Breast epithelium (tissue), 4 donors: ENCODE measurements around the gene ABHD14A. TPM values are rescaled to one million over a fixed set of nuclear protein-coding genes. Genes with fewer than 3 reads are reported as not detected.

Experiments used
- DNase-seq, 2 donors: peaks; one replicate each; pipeline ENCODE4 v3.0.0-alpha.2; 2019; ENCODE audit warnings: low spot score in 2 of 2
- H3K27ac ChIP-seq, 2 donors: fragments of 200-600 bp; sonication (generic) in 1 of 2; one replicate each; pipeline ENCODE4 v1.5.1; 2016 to 2019; ENCODE audit warnings: mild to moderate bottlenecking in 1 of 2
- H3K27me3 ChIP-seq, 2 donors: fragments of 200-600 bp; sonication (generic) in 1 of 2; one replicate each; pipeline versions ENCODE4 v1.5.1 to v1.6.0; 2017 to 2019; ENCODE audit warnings: control low read depth in 1 of 2, mild to moderate bottlenecking in 1 of 2
- H3K36me3 ChIP-seq: fragments of 200-600 bp; one replicate; pipeline ENCODE4 v1.5.1; 2019
- H3K4me1 ChIP-seq, 2 donors: fragments of 200-600 bp; sonication (generic); one replicate each; pipeline ENCODE4 v1.5.1; 2016 to 2019; ENCODE audit warnings: control low read depth in 1 of 2
- H3K4me3 ChIP-seq, 3 donors: fragments of 200-600 bp; sonication (generic); 1 replicate in 2 of 3; 2 replicates in 1 of 3; pipeline ENCODE4 v1.5.1; 2016 to 2019; ENCODE audit warnings: mild to moderate bottlenecking in 3 of 3, moderate library complexity in 2 of 3
- H3K9me3 ChIP-seq, 2 donors: fragments of 200-600 bp; sonication (generic) in 1 of 2; one replicate each; pipeline ENCODE4 v1.5.1; 2016 to 2019; ENCODE audit warnings: control low read depth in 1 of 2
- POLR2A ChIP-seq: fragments of 450-650 bp; IDR thresholded peaks from one replicate; pipeline ENCODE4 v1.6.1; 2016; ENCODE audit warnings: antibody characterized with exemption, mild to moderate bottlenecking, moderate library complexity
- POLR2AphosphoS5 ChIP-seq, 3 donors: sonication (generic); formaldehyde crosslinking; IDR thresholded peaks; one replicate each; pipeline ENCODE4 v1.6.1; 2017; ENCODE audit warnings: antibody characterized with exemption in 3 of 3
- intact Hi-C: fragments of 100-400 bp; cut with DNase I; formaldehyde crosslinking; loops from one replicate; pipeline ENCODE4 v1.15.1; 2023; ENCODE audit warnings: low total_unique reads
- total RNA-seq, 3 donors: library from RNA; depleted of rRNA; stranded (reverse); fragments of >200 nt; gene quantifications; one replicate each; pipeline ENCODE4 v1.1.0, GENCODE V29; 2016
- TF ChIP-seq, protein P1 (sequence below), 3 donors: fragments of 450-650 bp; IDR thresholded peaks; one replicate each; pipeline ENCODE4 v1.5.1; 2016 to 2017; ENCODE audit warnings: antibody characterized with exemption in 3 of 3, mild to moderate bottlenecking in 3 of 3, moderate library complexity in 3 of 3

Gene ABHD14A
- total RNA-seq, 3 donors from 2014 or later: 16.1 to 32.6 (median 17.1) TPM

DNA sequence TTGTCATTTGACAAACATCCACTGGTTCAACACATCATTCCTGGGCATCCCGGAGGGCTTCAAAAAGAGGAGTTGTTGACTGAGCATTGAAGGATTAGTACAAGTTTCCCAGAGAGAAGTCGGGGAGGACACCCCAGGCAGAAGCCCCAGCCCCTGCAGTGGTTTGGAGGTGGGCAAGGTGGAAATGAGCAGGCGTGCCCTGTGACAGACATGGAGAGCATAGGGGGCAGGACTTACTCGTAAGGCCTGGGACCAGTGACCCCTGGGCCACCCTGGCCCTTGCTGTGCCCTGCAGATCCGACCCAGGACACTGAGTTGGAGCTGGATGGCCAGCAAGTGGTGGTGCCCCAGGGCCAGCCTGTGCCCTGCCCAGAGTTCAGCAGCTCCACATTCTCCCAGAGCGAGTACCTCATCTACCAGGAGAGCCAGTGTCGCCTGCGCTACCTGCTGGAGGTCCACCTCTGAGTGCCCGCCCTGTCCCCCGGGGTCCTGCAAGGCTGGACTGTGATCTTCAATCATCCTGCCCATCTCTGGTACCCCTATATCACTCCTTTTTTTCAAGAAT, 26.8 kb upstream of the ABHD14A start:
- DNase-seq: no peak
- Histone ChIP-seq H3K27me3 (no peaks in the 10 kb centered on the region), H3K27ac (no peak overlapping the region), H3K4me3 (no peak overlapping the region), H3K36me3 (no peaks in the 10 kb centered on the region), H3K9me3 (no peaks in the 10 kb centered on the region), H3K4me1 (peaks cover 2 to 3% of the 10 kb centered on the region in 2 donors)
- intact Hi-C loops: no loop called here
- no peak for TF ChIP-seq POLR2AphosphoS5 (IDR thresholded peaks at IDR 0.05)
- no peak for TF ChIP-seq POLR2A
- TF ChIP-seq, protein P1, sequence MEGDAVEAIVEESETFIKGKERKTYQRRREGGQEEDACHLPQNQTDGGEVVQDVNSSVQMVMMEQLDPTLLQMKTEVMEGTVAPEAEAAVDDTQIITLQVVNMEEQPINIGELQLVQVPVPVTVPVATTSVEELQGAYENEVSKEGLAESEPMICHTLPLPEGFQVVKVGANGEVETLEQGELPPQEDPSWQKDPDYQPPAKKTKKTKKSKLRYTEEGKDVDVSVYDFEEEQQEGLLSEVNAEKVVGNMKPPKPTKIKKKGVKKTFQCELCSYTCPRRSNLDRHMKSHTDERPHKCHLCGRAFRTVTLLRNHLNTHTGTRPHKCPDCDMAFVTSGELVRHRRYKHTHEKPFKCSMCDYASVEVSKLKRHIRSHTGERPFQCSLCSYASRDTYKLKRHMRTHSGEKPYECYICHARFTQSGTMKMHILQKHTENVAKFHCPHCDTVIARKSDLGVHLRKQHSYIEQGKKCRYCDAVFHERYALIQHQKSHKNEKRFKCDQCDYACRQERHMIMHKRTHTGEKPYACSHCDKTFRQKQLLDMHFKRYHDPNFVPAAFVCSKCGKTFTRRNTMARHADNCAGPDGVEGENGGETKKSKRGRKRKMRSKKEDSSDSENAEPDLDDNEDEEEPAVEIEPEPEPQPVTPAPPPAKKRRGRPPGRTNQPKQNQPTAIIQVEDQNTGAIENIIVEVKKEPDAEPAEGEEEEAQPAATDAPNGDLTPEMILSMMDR (IDR thresholded peaks at IDR 0.05): no peak

DNA sequence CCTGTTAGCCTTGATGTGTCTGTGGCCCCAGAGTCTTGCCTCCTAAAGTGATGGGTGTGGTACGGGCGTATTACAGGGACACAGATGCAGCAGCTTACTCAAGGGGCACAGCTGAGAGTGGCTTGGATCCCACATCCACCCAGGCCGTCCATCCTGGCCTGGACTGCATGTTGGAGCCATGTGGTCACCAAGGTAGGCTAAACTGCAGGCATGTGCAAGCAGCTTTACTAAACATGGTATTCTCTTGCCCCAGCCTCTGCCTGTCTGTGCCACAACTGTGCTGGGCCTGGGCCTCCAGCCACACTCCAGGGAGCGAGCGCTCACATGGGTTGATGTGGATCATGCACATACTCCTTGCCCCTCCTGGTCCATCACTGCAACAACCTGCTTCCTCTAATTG, 25.7 kb upstream of the ABHD14A start:
- TF ChIP-seq POLR2AphosphoS5 (IDR thresholded peaks at IDR 0.05) (no peak), POLR2A (no peak)
- TF ChIP-seq, protein P1 (IDR thresholded peaks at IDR 0.05): no peak
- no peak overlapping the region for H3K4me3 ChIP-seq
- H3K27ac ChIP-seq: no peak overlapping the region
- intact Hi-C loops: no loop called here
- no peaks in the 10 kb centered on the region for H3K27me3 ChIP-seq
- no peaks in the 10 kb centered on the region for H3K9me3 ChIP-seq
- no peak for DNase-seq
- no peaks in the 10 kb centered on the region for H3K4me1 ChIP-seq
- H3K36me3 ChIP-seq: no peaks in the 10 kb centered on the region

DNA sequence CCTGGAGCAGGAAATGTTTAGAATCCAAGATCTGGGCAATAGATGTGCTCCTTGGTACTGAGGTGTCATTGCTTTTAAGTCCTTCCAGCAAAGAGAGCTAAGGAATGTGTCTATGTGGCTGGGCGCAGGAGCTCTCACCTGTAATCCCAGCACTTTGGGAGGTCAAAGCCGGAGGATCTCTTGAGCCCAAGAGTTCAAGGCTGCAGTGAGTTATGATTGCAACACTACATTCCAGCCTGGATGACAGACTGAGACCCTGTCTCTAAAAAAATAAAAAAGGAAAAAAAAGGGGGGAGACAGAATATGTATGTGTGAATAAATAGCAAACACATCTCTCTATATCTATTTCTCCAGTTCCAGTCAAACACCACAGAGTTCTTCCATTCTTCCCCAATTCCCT, 24.0 kb upstream of the ABHD14A start:
- no peaks in the 10 kb centered on the region for H3K9me3 ChIP-seq
- TF ChIP-seq POLR2A: no peak
- peaks cover 0 to 5% of the 10 kb centered on the region in 2 donors for H3K4me1 ChIP-seq
- no peak overlapping the region for H3K4me3 ChIP-seq
- DNase-seq: no peak
- no peaks in the 10 kb centered on the region for H3K36me3 ChIP-seq
- intact Hi-C loops: loop anchor here (5.0 kb wide), 1 partner anchor 1286 kb away; no protein-coding TSS in a partner anchor
- no peaks in the 10 kb centered on the region for H3K27me3 ChIP-seq
- no peak overlapping the region for H3K27ac ChIP-seq

- Histone ChIP-seq H3K36me3 (no peaks in the 10 kb centered on the region), H3K4me3 (no peak overlapping the region), H3K4me1 (peaks cover 0 to 5% of the 10 kb centered on the region in 2 donors), H3K27ac (no peak overlapping the region), H3K27me3 (no peaks in the 10 kb centered on the region), H3K9me3 (no peaks in the 10 kb centered on the region)
- intact Hi-C loops: loop anchor here (5.0 kb wide), 1 partner anchor 1284 kb away; no protein-coding TSS in a partner anchor
- no peak for TF ChIP-seq POLR2A
- DNase-seq: no peak
Observed at GRCh38 chr3:51953445-51953844, 21.4 kb upstream of the ABHD14A start.

DNA sequence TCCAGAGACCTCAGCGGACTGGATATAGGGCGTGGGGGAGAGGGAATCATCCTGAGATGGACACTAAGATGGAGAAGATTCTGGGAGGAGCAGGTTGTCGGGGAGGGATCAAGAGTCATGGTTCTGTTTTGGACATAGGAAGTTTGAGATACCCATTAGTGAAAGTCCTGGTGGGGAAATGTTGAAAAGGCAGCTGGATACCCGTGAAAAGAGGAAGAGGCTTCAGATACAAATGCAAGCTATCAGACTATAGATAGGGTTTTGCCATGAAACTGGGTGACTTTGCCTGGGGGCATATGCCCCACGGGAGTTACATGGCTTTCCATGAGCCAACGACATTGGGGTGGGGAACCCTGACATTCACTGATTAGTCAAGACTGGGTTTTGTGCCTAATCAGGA, 20.8 kb upstream of the ABHD14A start:
- H3K36me3 ChIP-seq: no peaks in the 10 kb centered on the region
- intact Hi-C loops: loop anchor here (5.0 kb wide), 1 partner anchor 1283 kb away; no protein-coding TSS in a partner anchor
- no peak overlapping the region for H3K4me3 ChIP-seq
- no peaks in the 10 kb centered on the region for H3K9me3 ChIP-seq
- TF ChIP-seq POLR2A: no peak
- TF ChIP-seq, protein P1 (IDR thresholded peaks at IDR 0.05): no peak
- TF ChIP-seq POLR2AphosphoS5 (IDR thresholded peaks at IDR 0.05): no peak
- DNase-seq: no peak
- no peaks in the 10 kb centered on the region for H3K27me3 ChIP-seq
- H3K27ac ChIP-seq: no peak overlapping the region
- H3K4me1 ChIP-seq: peaks cover 0 to 5% of the 10 kb centered on the region in 2 donors

GRCh38 chr3:51954713-51955112, 20.2 kb upstream of the ABHD14A start:
- no peak overlapping the region for H3K4me3 ChIP-seq
- TF ChIP-seq POLR2A (no peak), POLR2AphosphoS5 (IDR thresholded peaks at IDR 0.05) (no peak)
- TF ChIP-seq, protein P1 (IDR thresholded peaks at IDR 0.05): no peak
- DNase-seq: no peak
- peaks cover 0 to 5% of the 10 kb centered on the region in 2 donors for H3K4me1 ChIP-seq
- intact Hi-C loops: loop anchor here (5.0 kb wide), 1 partner anchor 1283 kb away; no protein-coding TSS in a partner anchor
- no peaks in the 10 kb centered on the region for H3K36me3 ChIP-seq
- no peaks in the 10 kb centered on the region for H3K9me3 ChIP-seq
- H3K27me3 ChIP-seq: no peaks in the 10 kb centered on the region
- H3K27ac ChIP-seq: no peak overlapping the region
